Endothelial cell of umbilical vein (primary cell): ENCODE measurements around the gene RPS17.

Experiments used
- EZH2 ChIP-seq: IDR thresholded peaks from 2 replicates; pipeline ENCODE4 v1.6.1; 2012; ENCODE audit warnings: borderline replicate concordance, low read depth, mild to moderate bottlenecking, moderate library complexity, low read length, inconsistent platforms; ENCODE audit not compliant: severe bottlenecking
- GATA2 ChIP-seq: IDR thresholded peaks from 2 replicates; pipeline ENCODE4 v1.7.0; 2011; ENCODE audit warnings: low read depth, mild to moderate bottlenecking, moderate library complexity, mixed read lengths, low read length; ENCODE audit not compliant: insufficient read length, insufficient read depth
- JUN ChIP-seq: IDR thresholded peaks from 2 replicates; pipeline ENCODE4 v1.6.1; 2011; ENCODE audit warnings: borderline replicate concordance, low read depth; ENCODE audit not compliant: insufficient read length, insufficient read depth
- MYC ChIP-seq: IDR thresholded peaks from one replicate; pipeline ENCODE4 v1.6.1; 2011; ENCODE audit warnings: mild to moderate bottlenecking, low read depth, low read length
- POLR2A ChIP-seq: IDR thresholded peaks from 2 replicates; pipeline ENCODE4 v1.6.1; 2012; ENCODE audit warnings: low read depth, mild to moderate bottlenecking, control low read depth, low read length
- POLR2AphosphoS5 ChIP-seq: IDR thresholded peaks from 2 replicates; pipeline ENCODE4 v1.6.1; 2012; ENCODE audit warnings: low read depth, mild to moderate bottlenecking, control low read depth, low read length, moderate library complexity; ENCODE audit not compliant: insufficient read depth
- TF ChIP-seq, protein P1 (sequence below), 2 donors: IDR thresholded peaks; 1 replicate in 1 of 2; 2 replicates in 1 of 2; pipeline ENCODE4 v1.5.1; 2011; ENCODE audit warnings: low read length in 2 of 2, mild to moderate bottlenecking in 2 of 2, moderate library complexity in 2 of 2, control low read depth in 1 of 2, inconsistent platforms in 1 of 2, low read depth in 1 of 2; ENCODE audit not compliant: insufficient read depth in 1 of 2; ENCODE audit errors: extremely low read depth in 1 of 2
- TF ChIP-seq, protein P2 (sequence below): IDR thresholded peaks from 2 replicates; pipeline ENCODE4 v1.6.1; 2011; ENCODE audit not compliant: insufficient read depth, insufficient read length

DNA sequence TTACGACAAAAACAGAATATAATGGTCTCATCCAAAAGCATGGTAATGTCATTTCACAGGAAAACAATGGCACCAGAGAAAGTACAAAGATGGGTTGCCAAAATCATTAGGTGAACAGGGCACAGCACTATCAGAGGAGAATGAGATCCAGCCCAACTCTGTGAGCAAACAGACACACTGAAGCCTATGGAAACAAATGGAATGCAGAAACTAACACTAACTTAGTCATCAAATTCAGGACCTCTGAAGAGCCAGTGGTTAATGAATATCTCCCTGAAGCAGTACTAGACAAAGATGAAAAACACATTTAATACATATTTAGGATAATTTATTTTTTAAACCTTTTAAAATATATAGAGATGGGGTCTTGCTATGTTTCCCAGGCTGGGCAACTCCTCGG lies 14.6 kb upstream of the RPS17 start:
- TF ChIP-seq POLR2A (no peak), GATA2 (no peak), POLR2AphosphoS5 (no peak), EZH2 (no peak), MYC (no peak), JUN (no peak)
- TF ChIP-seq, protein P1, sequence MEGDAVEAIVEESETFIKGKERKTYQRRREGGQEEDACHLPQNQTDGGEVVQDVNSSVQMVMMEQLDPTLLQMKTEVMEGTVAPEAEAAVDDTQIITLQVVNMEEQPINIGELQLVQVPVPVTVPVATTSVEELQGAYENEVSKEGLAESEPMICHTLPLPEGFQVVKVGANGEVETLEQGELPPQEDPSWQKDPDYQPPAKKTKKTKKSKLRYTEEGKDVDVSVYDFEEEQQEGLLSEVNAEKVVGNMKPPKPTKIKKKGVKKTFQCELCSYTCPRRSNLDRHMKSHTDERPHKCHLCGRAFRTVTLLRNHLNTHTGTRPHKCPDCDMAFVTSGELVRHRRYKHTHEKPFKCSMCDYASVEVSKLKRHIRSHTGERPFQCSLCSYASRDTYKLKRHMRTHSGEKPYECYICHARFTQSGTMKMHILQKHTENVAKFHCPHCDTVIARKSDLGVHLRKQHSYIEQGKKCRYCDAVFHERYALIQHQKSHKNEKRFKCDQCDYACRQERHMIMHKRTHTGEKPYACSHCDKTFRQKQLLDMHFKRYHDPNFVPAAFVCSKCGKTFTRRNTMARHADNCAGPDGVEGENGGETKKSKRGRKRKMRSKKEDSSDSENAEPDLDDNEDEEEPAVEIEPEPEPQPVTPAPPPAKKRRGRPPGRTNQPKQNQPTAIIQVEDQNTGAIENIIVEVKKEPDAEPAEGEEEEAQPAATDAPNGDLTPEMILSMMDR (IDR thresholded peaks at IDR 0.05; ENCODE audit: extremely low read depth in 1 of 2, insufficient read depth in 1 of 2, low read depth in 1 of 2, low read length in 2 of 2): no peak
- TF ChIP-seq, protein P2, sequence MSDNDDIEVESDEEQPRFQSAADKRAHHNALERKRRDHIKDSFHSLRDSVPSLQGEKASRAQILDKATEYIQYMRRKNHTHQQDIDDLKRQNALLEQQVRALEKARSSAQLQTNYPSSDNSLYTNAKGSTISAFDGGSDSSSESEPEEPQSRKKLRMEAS: no peak
